Ovary (tissue), 10 donors: Measurements from ENCODE around the gene MOB3B. TPM values are rescaled to one million over a fixed set of nuclear protein-coding genes. Genes with fewer than 3 reads are reported as not detected.

ENCODE experiments used
- DNase-seq, 5 donors: peaks; one replicate each; pipeline ENCODE4 v3.0.0-alpha.2; 2019 to 2020
- H3K27ac ChIP-seq, 2 donors: fragments of 200-600 bp; one replicate each; pipeline versions ENCODE4 v1.5.1 to v1.8.0; 2019 to 2022
- H3K27me3 ChIP-seq: fragments of 200-600 bp; one replicate; pipeline ENCODE4 v1.8.0; 2022
- H3K36me3 ChIP-seq: fragments of 200-600 bp; sonication (generic); one replicate; pipeline ENCODE4 v1.5.1; 2019
- H3K4me1 ChIP-seq: one replicate; pipeline ENCODE4 v1.8.1; 2013; ENCODE audit warnings: mild to moderate bottlenecking, moderate library complexity; ENCODE audit not compliant: insufficient read depth
- H3K4me3 ChIP-seq: fragments of 200-600 bp; sonication (generic); one replicate; pipeline ENCODE4 v1.5.1; 2017
- H3K9me3 ChIP-seq, 2 donors: fragments of 200-600 bp in 1 of 2; sonication (generic) in 1 of 2; one replicate each; pipeline versions ENCODE4 v1.5.1 to v1.8.1; 2013 to 2019; ENCODE audit warnings: mild to moderate bottlenecking in 1 of 2, moderate library complexity in 1 of 2
- CTCF ChIP-seq, 3 donors: fragments of 450-650 bp in 2 of 3; fragments of 200-600 bp in 1 of 3; IDR thresholded peaks; one replicate each; pipeline versions ENCODE4 v1.5.1 to v1.8.0; 2016 to 2022; ENCODE audit warnings: antibody characterized with exemption in 3 of 3, mild to moderate bottlenecking in 1 of 3
- EP300 ChIP-seq: sonication (generic); formaldehyde crosslinking; IDR thresholded peaks from one replicate; pipeline ENCODE4 v1.6.1; 2017; ENCODE audit warnings: antibody characterized with exemption
- POLR2A ChIP-seq: fragments of 450-650 bp; IDR thresholded peaks from one replicate; pipeline ENCODE4 v1.6.1; 2017; ENCODE audit warnings: antibody characterized with exemption, mild to moderate bottlenecking, moderate library complexity
- WGBS, 3 donors: extraction: QIAGEN DNeasy Blood & Tissue Kit in 1 of 3; methylation state at CpG; one replicate each; pipeline versions ENCODE4 v1.1.5 to v1.1.7; 2013 to 2017; 5-methylcytosine and 5-hydroxymethylcytosine counted together
- intact Hi-C, 4 donors: fragments of 100-400 bp; cut with DNase I; formaldehyde crosslinking; loops; one replicate each; pipeline versions ENCODE4 v1.11.0 to v1.15.1; 2022 to 2023
- long read RNA-seq, 3 donors: library from polyadenylated mRNA in 2 of 3; unstranded in 2 of 3; transcript quantifications; one replicate each; pipeline ENCODE4 v2.0.0 and lab custom pipeline, GENCODE V29; 2021 to 2026
- polyA plus RNA-seq, 2 donors: library from polyadenylated mRNA; stranded (reverse); fragments of 200-250 nt in 1 of 2; fragments of 350-450 nt in 1 of 2; fragmentation: Illumina TruSeq in 1 of 2; extraction: RNeasy Lipid Tissue Mini Kit (QIAGEN cat#74804) in 1 of 2; gene quantifications; one replicate each; pipeline ENCODE4 v1.2.3, GENCODE V29; 2013 to 2014
- total RNA-seq, 7 donors: library from RNA; depleted of rRNA in 2 of 7; stranded (reverse); fragments of >200 nt in 2 of 7; fragmentation: NEBNext Ultra II Directional in 3 of 7; extraction: Animal tissue kit (Norgen Biotek cat#: 25700) in 3 of 7; gene quantifications; one replicate each; pipeline versions ENCODE4 v1.1.0 to v1.2.4, GENCODE V29; 2016 to 2023
- donor health status: DM: no; HTN: no; CAD: no; lungs with moderate emphysema.
- donor health status: DM: no; HTN: no; CAD: no.
- donor health status: Bipolar disorder and iron deficiency.
- donor health status: DM: yes; HTN: yes; CAD: no.
- donor health status: DM: no; HTN: no; CAD: no.
- donor health status: DM: yes; HTN: yes; CAD: no.

MOB3B gene
- 10 to 100 TPM; 19.3 to 68.2 (median 28.1) TPM for total RNA-seq
- polyA plus RNA-seq: 10 to 100 TPM; 16.3 to 31.6 TPM
- long read RNA-seq, donor 1, full-length matches to known transcripts: 20 of 45 reads
- long read RNA-seq, donor 1, partial matches to known transcripts: 3 of 45 reads
- long read RNA-seq, donor 1, other reads (novel, unspliced or antisense): 22 of 45 reads
- long read RNA-seq, donor 2, full-length matches to known transcripts: 4 of 4 reads
- long read RNA-seq, donor 2, partial matches to known transcripts: 0 of 4 reads
- long read RNA-seq, donor 2, other reads (novel, unspliced or antisense): 0 of 4 reads
- long read RNA-seq, donor 3, full-length matches to known transcripts: 35 of 45 reads
- long read RNA-seq, donor 3, partial matches to known transcripts: 2 of 45 reads
- long read RNA-seq, donor 3, other reads (novel, unspliced or antisense): 8 of 45 reads

- peak; percentile 85 to 93 (median 91) for DNase-seq
- WGBS, 3 donors: 2 to 3% (median 3%) methylated on average over 72 to 74 of the region's 74 CpGs
- H3K36me3 ChIP-seq: no peaks in the 10 kb centered on the region
- H3K27ac ChIP-seq: peak within 1 kb of the TSS; percentile 91 to 92
- intact Hi-C loops: loop anchor here (2.0 to 10.0 kb wide), 5 partner anchors 55 to 192 kb away; no protein-coding TSS in a partner anchor
- H3K27me3 ChIP-seq: no peaks in the 10 kb centered on the region
- peak within 1 kb of the TSS; percentile 68 for H3K4me3 ChIP-seq
- H3K4me1 ChIP-seq: peaks cover 13% of the 10 kb centered on the region
- TF ChIP-seq CTCF (IDR thresholded peaks at IDR 0.05) (peak; percentile 95 to 99 (median 98)), EP300 (no peak), POLR2A (peak; percentile 59)
- no peaks in the 10 kb centered on the region for H3K9me3 ChIP-seq
These were observed at the start of gene MOB3B for GRCh38 chr9:27529316-27530278. Gene MOB3B (minus strand): TSS chr9:27529814. CDS start chr9:27455550, 74,264 bp downstream.

GRCh38 chr9:27573634-27574590 lies 44.3 kb upstream of the MOB3B start:
- DNase-seq: peak; percentile 93 to 99 (median 94)
- peaks cover 2% of the 10 kb centered on the region for H3K4me1 ChIP-seq
- intact Hi-C loops: no loop called here
- TF ChIP-seq EP300: peak; percentile 87
- no peak for TF ChIP-seq CTCF (IDR thresholded peaks at IDR 0.05)
- TF ChIP-seq POLR2A: peak; percentile 72
- peak overlapping the region; percentile 97 to 100 for H3K27ac ChIP-seq
- no peaks in the 10 kb centered on the region for H3K36me3 ChIP-seq
- 1 to 2% (median 1%) methylated on average over 35 of the region's 35 CpGs for WGBS, 3 donors
- H3K9me3 ChIP-seq: no peaks in the 10 kb centered on the region
- H3K27me3 ChIP-seq: no peaks in the 10 kb centered on the region
- peak overlapping the region; percentile 76 for H3K4me3 ChIP-seq

- H3K4me1 ChIP-seq: peaks cover 2% of the 10 kb centered on the region
- no peaks in the 10 kb centered on the region for H3K9me3 ChIP-seq
- H3K36me3 ChIP-seq: no peaks in the 10 kb centered on the region
- TF ChIP-seq EP300 (no peak), POLR2A (peak; percentile 74), CTCF (IDR thresholded peaks at IDR 0.05) (no peak)
- H3K27ac ChIP-seq: peak within 1 kb of the TSS; percentile 97 to 100
- peak; percentile 81 to 89 (median 85) for DNase-seq
- intact Hi-C loops: no loop called here
- H3K27me3 ChIP-seq: no peaks in the 10 kb centered on the region
- peak within 1 kb of the TSS; percentile 76 for H3K4me3 ChIP-seq
- WGBS, 3 donors: 0 to 1% (median 1%) methylated on average over 63 to 71 of the region's 72 CpGs
These were observed 43.5 kb upstream of the MOB3B start, which contains the start of gene C9orf72 for GRCh38 chr9:27572918-27573633. Gene C9orf72 (minus strand): TSS chr9:27573481. CDS start chr9:27567120, 6,361 bp downstream.
